HG03060 (cell line): Measurements from ENCODE around the gene KIAA0319L.
"Not testable (repeated sequence)": the region's sequence is repeated elsewhere in the genome, so short reads cannot be mapped to it uniquely, and the experiment has no call there.

Experiments
- ATAC-seq: cut with Tn5 transposase; IDR thresholded peaks from one replicate; pipeline ENCODE4 v1.9.1; 2021; ENCODE audit warnings: low read depth, moderate number of reproducible peaks; ENCODE audit not compliant: unreplicated experiment

KIAA0319L gene

GRCh38 chr1:35557118-35557610 lies at the start of gene KIAA0319L:
KIAA0319L (minus strand) TSS chr1:35557403; CDS start chr1:35554491, 2,912 bp downstream.
- peak; percentile 45 for ATAC-seq

DNA sequence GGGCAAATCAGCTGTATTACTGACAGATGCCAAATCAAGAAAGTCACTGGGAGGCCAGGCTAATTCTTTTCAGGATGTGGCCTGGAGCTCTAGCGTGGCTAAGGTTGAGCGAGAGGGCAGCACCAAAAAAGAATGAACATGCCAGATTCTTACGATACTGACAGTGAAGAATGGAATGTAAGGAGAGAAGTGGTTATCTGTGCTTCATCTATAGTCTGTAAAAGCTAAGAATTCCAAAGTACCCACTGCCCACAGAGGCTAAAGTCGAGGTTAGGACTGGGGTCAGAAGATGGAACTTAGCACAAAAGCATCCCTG lies 48.6 kb upstream of the KIAA0319L start:
- no peak for ATAC-seq

GRCh38 chr1:35605071-35605866 lies 48.1 kb upstream of the KIAA0319L start:
- ATAC-seq, result no peak

DNA sequence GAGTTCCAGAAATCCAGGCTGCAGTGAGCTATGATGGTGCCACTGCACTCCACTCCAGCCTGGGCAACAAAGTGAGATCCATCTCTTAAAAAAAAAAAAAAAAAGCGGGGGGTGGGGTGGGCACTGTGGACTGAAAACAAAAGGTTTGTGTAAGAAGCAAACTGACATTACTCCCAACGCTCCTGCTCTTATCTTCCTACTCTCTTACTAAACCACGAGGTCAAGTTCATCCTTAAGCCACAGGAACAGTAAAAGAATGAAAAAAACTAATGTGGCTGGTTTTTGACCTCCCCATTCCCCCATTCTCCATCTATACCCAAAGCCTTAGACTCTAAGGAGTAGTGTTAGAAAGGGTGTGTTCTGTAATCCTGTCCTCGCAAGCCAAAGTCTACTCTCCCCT lies 46.7 kb upstream of the KIAA0319L start:
- ATAC-seq, result no peak

DNA sequence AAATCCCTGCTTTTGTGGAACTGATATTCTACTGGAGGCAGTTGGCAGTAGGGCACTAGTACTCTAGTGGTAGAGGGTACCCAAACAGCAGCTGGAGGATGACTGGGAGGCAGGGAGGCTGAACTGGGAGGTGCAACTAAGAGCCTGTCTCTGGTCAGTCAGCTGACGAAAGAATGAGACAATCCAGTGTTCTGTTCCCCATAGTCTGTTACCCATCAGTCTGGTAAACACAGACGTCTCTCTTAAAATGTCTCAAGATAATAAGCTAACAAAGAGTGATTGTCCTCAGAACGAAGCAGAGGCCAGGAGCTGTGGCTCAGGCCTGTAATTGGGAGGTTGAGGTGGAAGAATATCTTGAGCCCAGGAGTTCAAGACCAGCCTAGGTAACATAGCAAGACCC lies 46.3 kb upstream of the KIAA0319L start:
- no peak for ATAC-seq

DNA sequence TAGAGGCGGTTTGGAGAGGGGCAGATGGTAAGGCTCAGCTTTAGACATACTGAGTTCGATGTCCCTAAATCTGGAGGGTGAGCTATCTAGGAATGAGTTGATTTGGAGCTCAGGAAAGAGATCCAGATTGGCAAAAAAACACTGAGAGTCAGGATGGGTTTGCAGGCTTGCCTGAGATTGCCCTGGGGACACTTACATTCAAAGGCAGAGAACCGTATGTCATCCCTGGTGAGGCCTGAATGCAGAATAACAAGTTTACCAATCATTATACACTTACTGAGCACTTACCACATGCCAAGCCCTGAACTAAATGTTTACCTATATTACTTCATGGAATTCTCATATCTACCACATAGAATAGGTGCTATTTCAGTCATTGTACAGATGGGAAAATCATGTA lies 43.4 kb upstream of the KIAA0319L start:
- ATAC-seq, result no peak

- no peak for ATAC-seq
Measured at GRCh38 chr1:35599411-35599810, 42.2 kb upstream of the KIAA0319L start.

GRCh38 chr1:35598895-35599294 lies 41.7 kb upstream of the KIAA0319L start:
- no peak for ATAC-seq

DNA sequence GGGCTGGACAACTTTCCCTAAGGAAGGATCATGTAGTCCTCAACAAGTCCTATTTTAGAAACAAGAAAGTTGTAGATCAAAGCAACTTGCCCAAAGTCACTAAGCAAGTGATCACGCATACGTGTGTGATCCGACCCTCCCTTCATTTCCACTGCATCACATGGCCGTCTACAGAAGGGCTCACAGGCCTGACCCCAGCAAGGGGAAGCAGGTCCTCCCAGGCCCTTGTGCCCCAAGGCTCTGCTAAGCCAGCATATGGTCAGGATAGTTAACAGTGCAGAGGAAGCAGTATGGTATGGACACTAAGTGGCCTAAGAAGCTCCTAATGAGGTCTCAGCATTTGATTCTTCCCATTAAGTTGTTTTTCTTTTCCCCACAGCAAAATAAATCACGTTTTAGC lies 40.7 kb upstream of the KIAA0319L start:
- ATAC-seq, result no peak

- no peak for ATAC-seq
Measured at GRCh38 chr1:35595684-35596083, 38.5 kb upstream of the KIAA0319L start.

- ATAC-seq, result no peak
Measured at GRCh38 chr1:35594005-35594760, 37.0 kb upstream of the KIAA0319L start.

DNA sequence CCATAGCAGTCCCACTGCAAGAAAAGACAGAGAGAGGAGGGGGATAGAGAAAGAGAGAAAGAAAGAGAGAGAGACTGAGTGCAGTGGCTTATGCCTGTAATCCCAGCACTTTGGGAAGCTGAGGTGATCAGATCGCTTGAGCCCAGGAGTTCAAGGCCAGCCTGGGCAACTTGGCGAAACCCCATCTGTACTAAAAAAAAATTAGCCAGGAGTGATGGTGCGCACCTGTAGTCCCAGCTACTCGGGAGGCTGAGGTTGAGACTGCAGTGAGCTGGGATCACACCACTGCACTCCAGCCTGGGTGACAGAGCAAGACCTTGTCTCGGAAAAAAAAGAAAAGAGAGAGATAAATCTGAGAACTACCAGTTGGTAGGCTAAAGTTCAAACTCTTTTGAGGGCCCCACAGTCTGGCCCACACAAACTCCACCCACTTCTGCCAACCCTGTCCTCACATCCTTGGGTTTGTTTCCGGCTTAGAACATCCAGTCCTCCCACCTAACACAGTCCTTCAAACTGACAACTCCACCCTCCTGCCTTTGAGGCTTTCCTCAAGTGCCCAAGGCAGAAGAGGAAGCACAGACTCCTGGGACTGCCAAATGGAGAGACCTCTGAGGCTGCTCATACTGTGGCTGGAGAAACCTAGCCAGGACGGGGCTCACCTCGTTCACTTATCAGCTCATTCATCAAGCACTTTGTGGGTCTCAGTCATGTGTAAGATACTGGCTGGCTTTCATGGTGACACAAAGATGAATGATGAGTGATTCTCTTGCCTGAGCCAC lies 36.0 kb upstream of the KIAA0319L start:
- ATAC-seq, result no peak

DNA sequence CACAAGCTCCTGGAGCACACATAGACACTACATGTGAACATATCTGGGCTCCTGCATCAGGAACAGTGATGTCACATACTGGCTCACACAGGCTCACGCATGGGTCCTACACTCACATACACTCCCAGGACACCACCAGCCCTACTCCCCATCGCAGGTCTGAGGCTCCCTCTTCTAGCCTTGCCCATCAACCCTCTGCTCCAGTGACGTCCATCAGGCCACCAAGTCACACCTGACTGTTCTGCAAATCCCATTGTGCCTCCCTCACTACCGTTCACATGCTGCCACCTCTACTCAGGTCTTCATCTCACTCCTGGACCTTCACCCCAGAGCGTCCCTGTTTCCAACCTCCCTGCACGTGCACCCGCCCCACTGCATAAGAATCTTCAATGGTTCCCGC lies 34.0 kb upstream of the KIAA0319L start:
- no peak for ATAC-seq

- ATAC-seq, result no peak
Measured at GRCh38 chr1:35590476-35591040, 33.4 kb upstream of the KIAA0319L start.

GRCh38 chr1:35589516-35590427 lies 32.6 kb upstream of the KIAA0319L start:
- no peak for ATAC-seq

DNA sequence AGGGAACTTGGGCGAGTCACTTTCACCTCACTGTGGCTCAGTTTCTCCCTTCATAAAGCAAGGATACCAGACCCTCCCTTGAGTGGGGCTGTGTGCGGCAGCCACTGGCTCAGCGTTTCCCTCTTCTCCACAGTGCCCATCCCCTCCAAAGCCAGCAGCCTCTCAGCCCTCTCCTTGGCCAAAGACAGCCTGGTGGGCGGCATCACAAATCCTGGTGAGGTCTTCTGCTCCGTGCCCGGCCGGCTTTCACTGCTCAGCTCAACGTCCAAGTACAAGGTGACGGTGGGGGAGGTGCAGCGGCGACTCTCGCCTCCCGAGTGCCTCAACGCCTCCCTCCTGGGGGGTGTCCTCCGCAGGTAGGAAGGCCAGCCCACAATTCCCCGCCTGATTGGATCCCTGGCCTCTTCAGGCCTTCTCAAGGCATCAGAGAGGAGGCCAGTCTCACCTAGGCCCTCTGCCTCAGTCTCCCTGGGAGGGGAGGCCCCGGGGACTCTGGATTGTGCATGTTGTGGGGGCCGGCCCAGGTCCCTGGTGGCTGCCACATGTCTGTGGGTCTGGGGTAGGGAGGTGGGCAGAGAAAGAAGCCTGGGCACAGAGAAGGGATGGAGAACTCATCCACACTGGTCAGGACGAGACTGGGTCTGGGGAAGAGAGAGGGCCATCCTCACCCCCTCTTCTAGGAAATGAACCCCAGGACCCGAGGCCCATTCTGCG lies 31.2 kb upstream of the KIAA0319L start:
- ATAC-seq, result no peak

DNA sequence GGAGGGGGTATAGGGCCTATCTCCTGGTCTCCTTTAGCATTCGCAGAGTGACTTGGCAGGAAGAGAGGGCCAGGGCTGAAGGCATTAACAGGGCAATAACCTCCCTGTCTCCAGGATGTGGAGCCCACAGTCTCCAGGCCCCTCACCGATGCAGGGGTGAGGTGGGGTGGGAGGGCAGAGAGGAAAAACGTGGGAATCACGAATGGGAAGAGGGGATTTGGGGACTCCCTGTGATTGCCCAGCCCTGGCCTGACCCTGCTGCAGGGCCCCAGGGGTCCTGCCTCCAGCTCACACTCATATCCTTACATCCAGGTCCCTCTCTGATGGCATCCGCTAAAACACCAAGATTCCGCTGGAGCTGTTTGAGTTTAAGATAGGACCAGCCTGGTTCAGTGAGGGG lies 30.5 kb upstream of the KIAA0319L start:
- no peak for ATAC-seq

GRCh38 chr1:35586808-35587207 lies 29.6 kb upstream of the KIAA0319L start:
- no peak for ATAC-seq

DNA sequence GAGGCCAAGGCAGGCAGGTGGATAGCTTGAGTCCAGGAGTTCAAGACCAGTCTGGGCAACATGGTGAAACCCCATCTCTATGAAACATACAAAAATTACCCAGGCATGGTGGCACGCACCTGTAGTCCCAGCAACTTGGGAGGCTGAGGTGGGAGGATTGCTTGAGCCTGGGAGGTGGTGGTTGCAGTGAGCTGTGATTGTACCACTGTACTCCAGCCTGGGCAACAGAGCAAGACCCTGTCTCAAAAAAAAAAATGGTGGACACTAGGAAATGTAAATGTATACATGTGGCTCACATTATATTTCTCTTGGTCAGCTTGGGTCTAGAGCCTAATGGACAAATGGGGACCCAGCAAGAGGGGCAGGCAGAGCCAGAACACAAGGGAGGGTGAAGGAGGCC lies 28.6 kb upstream of the KIAA0319L start:
- ATAC-seq, result not testable (repeated sequence)
